H54 (cell line): ENCODE measurements around the gene WBP2NL.

Experiments
- DNase-seq: peaks from one replicate; pipeline ENCODE4 v3.0.0; 2011; ENCODE audit warnings: low spot score, mixed read lengths; ENCODE audit not compliant: insufficient read length
- FAIRE-seq: peaks from 3 replicates; lab custom pipeline; 2011; peaks lifted over from hg19 to GRCh38; lab: Jason Lieb, UNC
- POLR2A ChIP-seq: IDR thresholded peaks from 2 replicates; pipeline ENCODE4 v1.6.1; 2011; ENCODE audit warnings: low read depth, mild to moderate bottlenecking, low read length

Gene WBP2NL

DNA sequence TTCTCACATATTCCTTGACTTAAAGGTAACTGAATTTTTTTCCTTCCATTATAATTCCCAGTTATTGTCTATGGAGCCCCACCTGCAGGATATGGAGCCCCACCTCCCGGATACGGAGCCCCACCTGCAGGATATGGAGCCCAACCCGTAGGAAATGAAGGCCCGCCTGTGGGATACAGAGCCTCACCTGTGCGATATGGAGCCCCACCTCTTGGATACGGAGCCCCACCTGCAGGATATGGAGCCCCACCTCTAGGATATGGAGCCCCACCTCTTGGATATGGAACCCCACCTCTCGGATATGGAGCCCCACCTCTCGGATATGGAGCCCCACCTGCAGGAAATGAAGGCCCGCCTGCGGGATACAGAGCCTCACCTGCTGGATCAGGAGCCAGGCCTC, 28.1 kb downstream of the WBP2NL start:
- no peak for TF ChIP-seq POLR2A
- no peak for FAIRE-seq
- DNase-seq: no peak

DNA sequence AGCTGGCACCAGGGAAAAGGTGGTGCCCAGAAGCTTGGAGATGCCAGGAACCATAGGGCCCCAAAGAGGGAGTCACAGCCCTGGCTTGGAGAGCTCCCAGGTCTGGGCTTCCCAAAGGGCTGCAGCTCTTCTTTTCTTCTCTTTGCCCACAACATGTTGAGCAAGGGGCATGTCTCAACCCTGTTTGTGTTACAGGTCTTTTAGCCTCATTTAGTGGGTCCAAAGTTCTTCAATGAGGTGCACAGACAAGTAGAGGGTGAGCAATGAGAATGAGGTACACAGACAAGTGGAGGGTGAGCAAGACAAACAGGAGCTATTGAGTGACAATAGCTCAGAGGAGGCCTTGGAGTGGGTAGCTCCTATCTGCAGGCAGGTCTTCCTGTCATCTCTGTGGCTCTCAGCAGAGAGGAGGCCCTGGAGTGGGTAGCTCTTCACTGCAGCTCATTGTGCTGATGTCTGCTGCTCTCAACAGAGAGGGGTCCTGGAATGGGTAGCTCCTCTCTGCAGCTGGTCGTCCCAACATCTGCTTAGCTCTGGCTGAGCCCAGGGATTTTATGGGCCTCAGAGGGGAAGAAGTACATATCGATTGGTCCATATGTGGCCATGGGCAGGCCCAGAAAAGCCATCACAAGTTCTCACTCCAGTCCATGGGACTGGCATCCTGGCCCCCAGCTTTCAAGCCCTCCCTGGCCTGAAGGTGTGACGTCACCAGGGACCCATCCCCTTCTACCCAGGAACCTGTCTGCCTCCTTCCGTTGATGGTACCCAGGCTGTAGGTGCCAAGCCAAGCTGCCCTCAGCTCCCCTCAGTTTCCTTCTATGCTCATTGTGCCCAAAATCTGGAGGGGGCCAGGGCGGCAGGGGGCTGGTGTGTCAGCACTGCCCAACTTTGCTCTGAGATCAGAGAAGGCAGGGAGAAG, 34.9 kb downstream of the WBP2NL start:
- TF ChIP-seq POLR2A: no peak
- DNase-seq (no peak), FAIRE-seq (no peak)

DNA sequence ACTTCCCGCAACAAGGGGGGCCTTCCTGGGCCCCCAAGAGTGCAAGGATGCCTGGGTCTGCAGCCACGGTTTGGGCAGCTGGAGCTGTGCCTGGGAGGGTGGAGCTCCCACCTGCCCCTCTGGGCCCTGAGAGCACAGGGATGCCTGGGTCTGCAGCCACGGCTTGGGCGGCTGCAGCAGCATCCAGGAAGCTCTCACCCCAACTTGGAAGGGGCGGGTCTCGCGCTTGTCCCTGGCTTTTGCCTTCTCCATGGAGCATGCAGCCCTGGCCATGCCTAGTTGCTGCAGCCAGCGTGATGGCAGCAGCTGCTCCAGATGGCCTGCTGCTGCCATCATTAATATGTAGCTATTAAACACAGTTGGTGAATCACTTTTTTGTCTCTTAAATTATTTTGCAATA, 36.7 kb downstream of the WBP2NL start:
- FAIRE-seq (no peak), DNase-seq (no peak)
- TF ChIP-seq POLR2A: no peak

DNA sequence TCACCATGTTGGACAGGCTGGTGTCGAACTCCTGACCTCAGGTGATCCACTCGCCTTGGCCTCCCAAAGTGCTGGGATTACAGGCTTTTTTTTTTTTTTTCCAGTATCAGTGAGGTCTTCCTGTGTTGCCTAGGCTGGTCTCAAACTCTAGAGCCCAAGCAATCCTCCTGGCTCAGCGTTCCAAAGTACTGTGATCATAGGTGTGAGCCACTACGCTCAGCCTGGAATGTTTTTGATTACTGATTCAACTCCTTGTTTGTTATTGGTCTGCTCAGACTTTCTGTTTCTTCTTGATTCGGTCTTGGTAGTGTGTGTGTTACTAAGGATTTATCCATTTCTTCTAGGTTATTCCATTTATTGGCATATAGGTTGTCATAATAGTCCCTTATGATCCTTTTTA, 40.7 kb downstream of the WBP2NL start:
- no peak for DNase-seq
- TF ChIP-seq POLR2A: no peak
- no peak for FAIRE-seq

DNA sequence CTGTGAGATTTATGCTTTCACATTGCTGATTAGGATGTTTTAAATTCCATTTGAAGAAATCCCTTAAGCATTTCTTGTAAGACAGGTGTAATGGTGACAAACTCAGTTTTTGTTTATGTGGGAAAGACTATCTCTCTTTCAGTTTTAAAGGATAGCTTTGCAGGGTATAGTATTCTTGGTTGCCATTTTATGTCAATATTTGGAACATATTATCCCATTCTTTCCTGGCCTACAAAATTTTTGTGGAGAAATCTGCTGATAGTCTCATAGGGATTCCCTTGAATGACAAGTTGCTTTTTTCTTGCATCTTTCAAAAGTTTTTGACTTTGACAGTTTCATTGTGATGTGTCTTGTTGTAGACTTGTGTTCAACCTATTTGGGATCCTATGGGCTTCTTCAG, 43.2 kb downstream of the WBP2NL start:
- TF ChIP-seq POLR2A: no peak
- DNase-seq (no peak), FAIRE-seq (no peak)

DNA sequence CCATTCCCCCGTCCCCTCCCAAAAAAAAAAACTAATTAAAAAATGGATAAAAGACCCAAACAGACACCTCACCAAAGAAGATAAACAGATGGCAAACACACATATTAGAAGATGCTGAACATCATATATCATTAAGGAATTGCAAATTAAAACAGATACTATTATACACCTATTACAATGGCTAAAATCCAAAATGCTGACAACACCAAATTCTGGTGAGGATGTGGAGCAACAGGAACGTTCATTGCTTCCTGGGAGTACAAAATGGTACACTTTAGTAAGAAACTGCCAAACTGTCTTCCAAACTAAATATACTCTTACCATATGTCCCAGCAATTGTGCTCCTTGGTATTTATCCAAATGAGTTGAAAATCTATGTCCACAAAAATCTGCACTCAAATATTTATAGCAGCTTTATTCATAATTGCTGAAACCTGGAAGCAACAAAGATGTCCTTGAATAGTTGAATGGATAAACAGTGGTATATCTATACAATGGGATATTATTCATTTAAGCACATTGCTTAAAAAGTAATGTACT, 52.1 kb downstream of the WBP2NL start:
- no peak for TF ChIP-seq POLR2A
- DNase-seq (no peak), FAIRE-seq (no peak)

DNA sequence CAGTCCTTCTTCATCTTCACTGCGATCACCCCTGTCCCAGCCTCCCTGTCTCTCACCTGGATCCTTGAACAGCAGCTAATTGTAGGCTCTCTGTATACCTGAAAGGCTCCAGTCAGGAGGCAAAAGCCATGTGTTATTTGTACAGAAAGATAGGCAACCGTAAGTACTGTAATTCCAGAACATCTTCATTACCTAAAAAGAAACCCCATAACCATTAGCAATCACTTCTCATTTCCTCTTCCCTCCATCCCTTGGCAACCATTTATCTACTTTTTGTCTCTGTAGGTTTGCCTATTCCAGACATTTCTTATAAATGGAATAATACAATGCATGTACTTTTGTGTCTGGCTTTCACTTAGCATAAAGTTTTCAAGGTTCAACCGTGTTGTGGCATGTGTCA, 54.2 kb downstream of the WBP2NL start:
- DNase-seq (no peak), FAIRE-seq (no peak)
- no peak for TF ChIP-seq POLR2A

DNA sequence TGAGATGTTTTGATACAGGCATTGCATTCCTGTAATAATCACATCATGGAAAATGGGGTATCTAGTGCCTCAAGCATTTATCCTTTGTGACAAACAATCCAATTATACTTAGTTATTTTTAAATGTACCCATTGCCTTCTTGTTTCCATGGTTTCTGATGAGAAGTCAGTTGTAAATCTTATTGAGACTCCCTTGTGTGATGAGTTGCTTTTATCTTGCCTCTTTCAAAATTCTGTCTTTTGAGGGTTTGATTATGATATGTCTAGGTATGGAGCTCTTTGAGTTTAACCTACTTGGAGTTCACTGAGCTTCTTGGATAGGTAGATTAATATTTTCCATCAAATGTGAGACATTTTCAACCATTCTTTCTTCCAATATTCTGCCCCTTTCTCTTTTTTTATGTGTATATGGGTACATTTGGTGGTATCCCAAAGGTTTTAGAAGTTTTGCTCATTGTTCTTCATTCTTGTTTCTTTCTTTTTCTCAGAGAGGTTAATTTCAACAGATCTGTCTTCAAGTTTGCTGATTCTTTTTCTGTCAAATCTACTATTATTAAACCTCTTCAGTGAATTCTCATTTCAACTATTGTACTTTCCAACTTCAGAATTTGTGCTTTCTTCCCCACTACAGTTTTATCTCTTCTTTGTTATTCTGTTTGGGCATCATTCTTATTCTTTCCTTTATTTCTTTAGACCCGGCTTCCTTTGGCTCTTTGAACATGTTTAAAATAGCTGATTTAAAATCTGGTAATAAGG, 58.3 kb downstream of the WBP2NL start:
- TF ChIP-seq POLR2A: no peak
- FAIRE-seq (no peak), DNase-seq (no peak)

DNA sequence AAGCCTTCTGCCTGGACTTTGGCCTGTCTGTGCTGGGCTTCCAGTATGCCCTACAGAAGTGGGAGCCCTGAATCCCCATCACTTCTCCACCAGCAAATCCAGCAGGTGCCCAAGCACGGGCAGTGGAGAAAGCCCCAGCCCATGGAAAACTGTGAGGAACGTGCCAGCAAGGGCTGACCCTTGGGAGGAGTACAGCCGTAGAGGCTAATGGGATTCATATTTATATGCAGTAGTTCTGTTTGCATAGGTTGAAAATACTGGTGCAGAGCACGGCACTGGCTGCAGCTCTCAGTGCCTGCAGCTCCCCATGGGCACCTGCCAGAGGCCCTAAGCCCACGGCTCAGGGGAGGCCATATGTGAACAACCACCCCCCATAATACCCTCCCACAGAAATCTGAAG, 61.9 kb downstream of the WBP2NL start:
- no peak for TF ChIP-seq POLR2A
- no peak for DNase-seq
- no peak for FAIRE-seq

DNA sequence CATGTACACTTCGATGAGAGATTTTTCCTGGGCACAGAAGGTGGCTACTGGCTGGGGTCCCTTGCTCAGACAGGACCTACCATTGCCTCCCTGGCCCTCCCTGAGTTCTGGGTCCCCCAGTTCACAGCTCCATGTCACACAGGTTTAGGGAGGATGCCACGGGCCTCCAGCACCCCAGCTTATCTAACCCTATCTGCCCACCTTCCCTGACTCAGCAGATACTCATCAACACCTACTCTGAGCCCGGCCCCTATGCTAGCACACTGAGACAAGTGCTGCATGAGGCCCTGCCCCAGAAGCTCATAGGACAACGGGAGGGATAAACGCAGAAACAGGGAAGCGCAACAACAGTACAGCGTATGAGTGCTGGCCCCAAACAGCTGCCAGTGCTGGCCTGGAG, 62.5 kb downstream of the WBP2NL start:
- DNase-seq (no peak), FAIRE-seq (no peak)
- no peak for TF ChIP-seq POLR2A

DNA sequence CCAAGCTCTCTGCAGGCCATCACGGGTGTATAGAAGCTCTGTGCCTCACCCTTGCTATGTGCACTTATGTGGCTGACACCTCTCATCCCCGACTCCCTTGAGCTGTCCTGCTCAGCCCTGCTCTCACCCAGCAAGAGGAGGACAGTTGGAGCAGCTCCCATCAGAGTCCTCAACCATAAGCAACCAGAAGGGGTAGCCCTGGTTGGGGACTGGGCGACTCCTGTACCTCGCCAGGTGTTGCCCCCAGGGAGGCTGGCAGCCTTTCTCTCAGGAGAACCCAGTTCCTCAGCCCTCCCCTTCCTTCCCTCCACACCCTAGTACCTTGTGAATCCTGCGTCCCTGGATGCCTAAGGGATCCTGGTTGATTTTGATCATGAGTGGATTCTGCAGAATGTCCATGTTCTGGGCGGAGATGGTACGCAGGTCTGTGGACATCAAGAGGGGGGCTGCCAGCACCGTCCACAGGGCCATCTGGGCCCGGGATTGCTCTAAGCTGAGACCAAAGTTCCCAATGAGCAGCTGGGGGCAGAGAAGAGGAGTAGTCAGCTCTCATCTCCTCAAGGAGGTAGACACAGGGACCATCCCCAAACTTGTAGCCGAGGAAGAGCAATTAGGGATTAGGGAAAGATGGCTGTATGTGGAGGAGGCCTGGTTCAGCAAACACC, 64.0 kb downstream of the WBP2NL start:
- DNase-seq: no peak
- TF ChIP-seq POLR2A: no peak

DNA sequence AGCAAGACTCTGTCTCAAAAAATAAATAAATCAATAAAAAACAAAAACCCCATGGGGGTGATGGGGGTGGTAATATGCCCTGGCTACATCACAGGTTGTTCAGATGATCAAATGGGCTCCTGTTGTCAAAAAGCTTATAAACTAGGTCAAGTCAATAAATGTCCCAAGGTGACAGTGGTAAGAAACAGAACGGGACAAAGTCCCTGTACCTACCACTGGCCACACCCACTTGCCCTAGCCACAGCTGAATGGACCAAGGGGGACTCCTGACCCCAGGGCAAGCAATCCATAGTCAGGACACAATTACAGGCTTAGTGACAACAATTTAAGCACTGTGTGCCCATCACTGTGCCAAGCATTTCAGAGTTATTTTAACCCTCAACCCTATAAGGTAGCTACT, 66.0 kb downstream of the WBP2NL start:
- DNase-seq (no peak), FAIRE-seq (no peak)
- no peak for TF ChIP-seq POLR2A

More for the DNA sequence above, 64.0 kb downstream of the WBP2NL start:
- FAIRE-seq: no peak

DNA sequence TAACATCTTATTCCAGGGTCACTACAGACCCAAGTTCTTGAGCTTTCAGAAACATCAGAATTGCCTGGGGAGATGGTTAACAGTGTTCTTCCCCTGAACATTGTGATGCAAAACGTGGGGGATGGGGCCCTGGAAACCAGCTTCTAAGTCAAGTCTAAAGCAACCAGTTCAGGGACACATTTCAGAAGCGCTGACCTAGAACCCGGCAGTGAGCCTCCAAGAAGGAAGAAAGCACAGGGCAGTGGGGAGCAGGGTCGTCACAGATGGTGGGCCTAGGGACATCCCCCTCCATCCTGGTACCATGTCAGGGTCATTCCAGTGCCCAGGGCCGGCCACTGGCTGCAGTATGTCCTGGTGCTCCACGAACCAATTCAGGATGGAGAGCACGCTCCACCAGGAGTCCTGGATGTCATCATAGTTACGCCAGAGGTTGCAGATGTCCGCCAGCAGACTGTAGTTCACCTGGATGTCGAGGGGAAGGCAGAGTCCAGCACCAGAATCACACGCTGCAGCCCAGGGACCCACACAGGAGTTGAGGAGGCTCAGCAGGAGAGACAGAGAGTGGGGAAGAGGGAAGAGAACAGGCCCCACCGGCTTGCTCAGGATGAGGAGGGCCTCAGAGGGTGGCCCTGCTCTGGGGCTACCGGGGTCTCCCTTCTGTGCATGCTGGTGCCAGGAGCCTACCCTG, 67.0 kb downstream of the WBP2NL start:
- no peak for DNase-seq
- TF ChIP-seq POLR2A: no peak
- FAIRE-seq: no peak

DNA sequence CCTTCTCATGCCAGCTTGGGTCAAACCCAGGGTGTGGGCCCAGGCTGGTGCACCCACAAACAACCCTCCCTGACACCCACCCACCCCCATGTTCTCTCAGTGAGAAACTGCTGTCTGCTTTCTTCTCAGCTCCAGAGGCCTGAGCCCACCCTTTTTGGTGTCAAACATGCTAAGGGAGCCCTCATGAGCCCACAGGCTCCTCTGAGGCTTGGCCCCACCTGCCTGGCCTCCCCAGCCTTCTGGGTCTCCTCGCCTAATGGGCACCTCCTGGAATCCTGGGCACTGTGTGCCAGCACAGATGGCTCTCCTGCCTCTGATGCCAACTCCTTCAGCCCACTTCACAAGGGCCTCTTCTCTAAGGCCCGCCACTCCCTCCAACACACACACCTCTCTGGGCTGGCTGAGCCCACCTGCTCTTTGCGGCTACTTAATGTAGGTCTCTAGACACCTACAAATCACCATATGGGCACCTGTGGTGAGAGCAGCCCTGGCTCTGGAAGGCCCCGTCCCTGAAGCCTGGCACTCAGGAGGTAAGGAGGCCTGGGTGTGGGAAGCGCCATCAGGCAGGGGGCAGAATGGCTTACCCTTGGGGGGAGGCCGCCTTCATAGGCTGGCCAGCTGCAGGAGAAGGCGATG, 67.7 kb downstream of the WBP2NL start:
- no peak for TF ChIP-seq POLR2A
- FAIRE-seq (no peak), DNase-seq (no peak)
